Activated T-helper 17 cell treated with anti-CD3 and anti-CD28 coated beads, Interleukin-2, amount 50 U/mL, for 72 hours (primary cell): ENCODE results near the gene BCL6B. TPM values are rescaled to one million over a fixed set of nuclear protein-coding genes. Genes with fewer than 3 reads are reported as not detected.

Experiments
- ATAC-seq: fragments of 150-1000 bp; cut with Tn5 transposase; replicated peaks from 2 replicates; pipeline ENCODE4 v1.10.0; 2021; ENCODE audit warnings: mild to moderate bottlenecking, moderate library complexity
- H3K27ac Mint-ChIP-seq: one replicate; pipeline ENCODE4 v1.8.0; 2022; ENCODE audit warnings: mixed read lengths
- H3K27me3 Mint-ChIP-seq: one replicate; pipeline ENCODE4 v1.8.0; 2022; ENCODE audit warnings: mixed read lengths
- H3K36me3 Mint-ChIP-seq: one replicate; pipeline ENCODE4 v1.8.0; 2022; ENCODE audit warnings: low read depth, mild to moderate bottlenecking, mixed read lengths
- H3K4me1 Mint-ChIP-seq: one replicate; pipeline ENCODE4 v1.8.0; 2022; ENCODE audit warnings: mixed read lengths
- H3K4me3 Mint-ChIP-seq: one replicate; pipeline ENCODE4 v1.8.0; 2022; ENCODE audit warnings: mild to moderate bottlenecking, mixed read lengths
- H3K9me3 Mint-ChIP-seq: one replicate; pipeline ENCODE4 v1.8.0; 2022; ENCODE audit warnings: mixed read lengths
- total RNA-seq, 2 donors: library from RNA; stranded (reverse); gene quantifications; one replicate each; pipeline ENCODE4 v1.2.3, GENCODE V29; 2022

The BCL6B gene
- total RNA-seq, 2 donors from 2014 or later: 0.50 to 2.3 TPM

DNA sequence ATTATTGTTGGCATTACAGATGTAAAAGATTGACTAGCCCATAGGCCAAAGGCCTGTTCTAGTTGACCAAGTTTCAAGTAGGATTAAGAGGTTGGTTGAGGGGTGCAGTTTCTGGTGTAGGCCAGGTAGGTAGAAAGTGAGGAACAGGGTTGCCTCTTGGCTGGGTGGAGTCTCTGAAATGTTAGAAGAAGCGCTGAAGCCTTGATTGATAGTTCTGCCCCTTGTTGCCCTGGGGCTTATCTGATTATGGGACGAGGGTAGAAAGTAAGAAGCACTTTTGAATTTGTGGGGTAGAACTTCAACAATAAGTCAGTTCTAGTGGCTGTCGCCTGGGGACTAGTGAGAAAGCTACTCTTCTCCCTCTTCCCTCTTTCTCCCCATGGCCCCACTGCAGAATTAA lies 6.2 kb downstream of the BCL6B start:
- no peak for ATAC-seq
- H3K36me3 Mint-ChIP-seq: no peaks in the 10 kb centered on the region
- peaks cover 29% of the 10 kb centered on the region for H3K4me1 Mint-ChIP-seq
- H3K27ac Mint-ChIP-seq: peak overlapping the region; percentile 74
- no peaks in the 10 kb centered on the region for H3K27me3 Mint-ChIP-seq
- H3K9me3 Mint-ChIP-seq: no peaks in the 10 kb centered on the region
- H3K4me3 Mint-ChIP-seq: peak overlapping the region; percentile 65

DNA sequence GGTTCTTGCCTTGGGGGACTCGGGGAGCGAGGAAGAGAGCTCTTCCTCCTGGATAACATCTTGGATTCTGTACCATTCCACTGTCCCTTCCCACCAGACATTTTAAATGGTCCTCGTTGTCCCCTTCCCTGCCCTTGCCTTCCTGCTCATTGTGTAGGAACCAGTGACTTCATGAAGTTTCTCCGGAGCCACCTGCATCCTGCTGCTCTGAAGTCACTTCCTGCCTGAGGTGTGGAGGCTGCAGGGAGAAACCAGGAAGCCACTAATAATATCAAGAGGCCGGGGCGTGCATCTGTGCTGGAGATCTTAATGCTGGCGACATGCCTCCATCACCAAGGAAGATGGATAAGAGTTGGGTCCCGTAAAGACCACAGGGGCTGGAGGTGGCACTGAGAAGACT lies 6.8 kb downstream of the BCL6B start:
- Mint-ChIP-seq H3K9me3 (no peaks in the 10 kb centered on the region), H3K4me1 (peaks cover 32% of the 10 kb centered on the region), H3K27me3 (no peaks in the 10 kb centered on the region), H3K36me3 (no peaks in the 10 kb centered on the region), H3K4me3 (peak overlapping the region; percentile 65), H3K27ac (peak overlapping the region; percentile 74)
- ATAC-seq: peak; percentile 98

DNA sequence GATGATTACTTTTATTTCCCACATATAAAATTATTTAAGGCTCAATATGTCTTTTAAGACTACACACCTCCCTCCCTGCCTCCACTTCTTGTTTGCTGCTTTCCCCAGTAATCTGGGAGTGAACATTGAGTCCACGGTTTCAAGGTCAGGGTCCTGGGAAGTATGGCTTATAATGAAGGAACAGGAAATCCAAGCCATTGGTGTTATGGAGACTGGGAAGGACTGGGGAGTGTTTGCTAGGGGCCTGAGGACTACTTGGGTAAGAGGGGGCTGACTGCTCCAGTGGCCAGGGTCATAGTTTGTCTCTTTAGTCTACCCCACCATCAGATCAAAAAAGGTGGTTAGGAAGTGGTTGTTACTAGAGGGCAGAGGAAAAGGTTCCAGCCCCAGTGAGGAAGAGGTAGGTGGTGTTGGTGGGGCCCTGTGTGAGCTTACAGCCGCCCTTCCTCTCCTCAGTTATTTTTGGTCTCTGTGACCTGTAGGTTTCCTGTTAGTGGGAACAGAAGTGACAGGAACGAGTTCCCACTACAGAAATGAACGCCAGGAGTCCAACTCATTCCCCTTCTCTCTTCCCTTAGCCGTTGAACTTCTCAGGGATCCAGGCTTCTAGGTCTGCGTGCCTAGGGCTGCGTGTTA lies 12.2 kb downstream of the BCL6B start:
- Mint-ChIP-seq H3K27me3 (no peaks in the 10 kb centered on the region), H3K27ac (peak overlapping the region; percentile 99), H3K4me1 (peaks cover 19% of the 10 kb centered on the region), H3K36me3 (peaks cover 13% of the 10 kb centered on the region), H3K4me3 (peak overlapping the region; percentile 97), H3K9me3 (no peaks in the 10 kb centered on the region)
- peak; percentile 57 for ATAC-seq

DNA sequence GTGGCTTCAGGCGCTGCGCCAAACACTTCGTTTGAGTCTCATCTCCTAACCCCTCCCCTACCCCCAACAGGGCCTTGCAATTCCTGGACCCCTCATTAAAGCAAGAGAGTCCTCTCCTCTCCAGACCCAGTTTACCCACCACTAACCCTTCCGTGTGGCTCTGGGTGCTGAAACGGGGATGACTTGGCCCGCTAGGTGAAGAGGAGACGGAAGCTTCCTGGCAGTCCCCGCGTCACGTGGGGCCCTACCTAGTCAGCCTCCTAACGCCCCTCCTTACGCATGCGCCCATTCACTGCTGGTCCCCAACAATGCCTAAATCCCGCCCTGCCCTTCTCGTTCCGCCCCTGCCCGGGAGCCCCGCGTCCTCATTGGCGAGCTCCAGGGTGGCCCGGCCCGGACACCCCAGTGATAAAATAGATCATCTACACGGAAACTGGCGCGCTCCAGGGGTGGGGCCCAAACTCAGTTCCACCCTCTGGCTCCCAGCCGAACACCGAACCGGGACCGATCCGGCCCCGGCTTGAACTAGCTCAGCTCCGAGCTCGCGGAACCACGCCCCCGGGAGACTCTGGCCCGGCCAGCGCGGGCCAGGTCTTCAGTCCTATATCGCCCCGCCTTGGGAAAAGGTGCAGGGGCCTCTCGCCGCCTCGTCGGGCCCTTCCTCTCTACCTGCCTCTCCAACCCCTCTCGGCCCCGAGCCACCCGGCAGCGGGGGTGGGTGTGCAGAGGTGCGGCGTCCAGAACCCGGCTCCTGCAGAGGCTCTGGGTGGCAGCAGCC lies 12.9 kb downstream of the BCL6B start, which contains the start of gene SLC16A13:
Gene SLC16A13 (plus strand): TSS at position 425 of the 778 bp plus-strand sequence. CDS start 368 bp downstream, outside the sequence.
- Mint-ChIP-seq H3K4me3 (peak within 1 kb of the TSS; percentile 97), H3K27ac (peak within 1 kb of the TSS; percentile 99), H3K4me1 (peaks cover 14% of the 10 kb centered on the region), H3K36me3 (peaks cover 17% of the 10 kb centered on the region), H3K27me3 (no peaks in the 10 kb centered on the region), H3K9me3 (no peaks in the 10 kb centered on the region)
- peak; percentile 95 for ATAC-seq

DNA sequence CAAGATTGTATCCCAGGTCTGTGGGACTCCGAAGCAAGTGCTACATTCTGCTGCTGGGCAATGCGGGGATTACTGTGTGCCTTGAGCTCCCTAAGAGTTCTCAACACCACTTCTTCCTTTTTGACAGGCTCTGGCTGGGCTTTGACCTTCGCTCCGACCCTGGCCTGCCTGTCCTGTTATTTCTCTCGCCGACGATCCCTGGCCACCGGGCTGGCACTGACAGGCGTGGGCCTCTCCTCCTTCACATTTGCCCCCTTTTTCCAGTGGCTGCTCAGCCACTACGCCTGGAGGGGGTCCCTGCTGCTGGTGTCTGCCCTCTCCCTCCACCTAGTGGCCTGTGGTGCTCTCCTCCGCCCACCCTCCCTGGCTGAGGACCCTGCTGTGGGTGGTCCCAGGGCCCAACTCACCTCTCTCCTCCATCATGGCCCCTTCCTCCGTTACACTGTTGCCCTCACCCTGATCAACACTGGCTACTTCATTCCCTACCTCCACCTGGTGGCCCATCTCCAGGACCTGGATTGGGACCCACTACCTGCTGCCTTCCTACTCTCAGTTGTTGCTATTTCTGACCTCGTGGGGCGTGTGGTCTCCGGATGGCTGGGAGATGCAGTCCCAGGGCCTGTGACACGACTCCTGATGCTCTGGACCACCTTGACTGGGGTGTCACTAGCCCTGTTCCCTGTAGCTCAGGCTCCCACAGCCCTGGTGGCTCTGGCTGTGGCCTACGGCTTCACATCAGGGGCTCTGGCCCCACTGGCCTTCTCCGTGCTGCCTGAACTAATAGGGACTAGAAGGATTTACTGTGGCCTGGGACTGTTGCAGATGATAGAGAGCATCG lies 15.4 kb downstream of the BCL6B start:
- Mint-ChIP-seq H3K9me3 (no peaks in the 10 kb centered on the region), H3K27ac (peak overlapping the region; percentile 23), H3K27me3 (no peaks in the 10 kb centered on the region), H3K4me3 (peak overlapping the region; percentile 97), H3K4me1 (peaks cover 7% of the 10 kb centered on the region), H3K36me3 (peaks cover 24% of the 10 kb centered on the region)
- ATAC-seq: no peak

DNA sequence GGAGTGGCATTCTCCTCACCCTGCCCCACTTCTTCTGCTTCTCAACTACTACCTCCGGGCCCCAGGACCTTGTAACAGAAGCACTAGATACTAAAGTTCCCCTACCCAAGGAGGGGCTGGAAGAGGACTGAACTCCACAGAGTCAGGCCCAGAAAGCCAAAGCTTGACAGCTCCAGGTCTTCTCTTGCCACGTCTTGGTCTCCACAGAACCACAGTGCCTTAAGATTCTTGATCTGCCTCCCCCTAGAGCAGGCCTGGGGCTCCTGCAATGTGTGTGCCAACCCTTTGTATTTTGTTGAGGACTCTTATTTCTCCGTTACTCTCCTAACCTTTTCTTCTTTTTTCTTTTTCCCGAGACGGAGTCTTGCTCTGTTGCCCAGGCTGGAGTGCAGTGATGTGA lies 17.0 kb downstream of the BCL6B start:
- H3K27ac Mint-ChIP-seq: no peak overlapping the region
- H3K36me3 Mint-ChIP-seq: peaks cover 24% of the 10 kb centered on the region
- H3K4me1 Mint-ChIP-seq: peaks cover 4% of the 10 kb centered on the region
- H3K27me3 Mint-ChIP-seq: no peaks in the 10 kb centered on the region
- ATAC-seq: no peak
- H3K9me3 Mint-ChIP-seq: no peaks in the 10 kb centered on the region
- no peak overlapping the region for H3K4me3 Mint-ChIP-seq

DNA sequence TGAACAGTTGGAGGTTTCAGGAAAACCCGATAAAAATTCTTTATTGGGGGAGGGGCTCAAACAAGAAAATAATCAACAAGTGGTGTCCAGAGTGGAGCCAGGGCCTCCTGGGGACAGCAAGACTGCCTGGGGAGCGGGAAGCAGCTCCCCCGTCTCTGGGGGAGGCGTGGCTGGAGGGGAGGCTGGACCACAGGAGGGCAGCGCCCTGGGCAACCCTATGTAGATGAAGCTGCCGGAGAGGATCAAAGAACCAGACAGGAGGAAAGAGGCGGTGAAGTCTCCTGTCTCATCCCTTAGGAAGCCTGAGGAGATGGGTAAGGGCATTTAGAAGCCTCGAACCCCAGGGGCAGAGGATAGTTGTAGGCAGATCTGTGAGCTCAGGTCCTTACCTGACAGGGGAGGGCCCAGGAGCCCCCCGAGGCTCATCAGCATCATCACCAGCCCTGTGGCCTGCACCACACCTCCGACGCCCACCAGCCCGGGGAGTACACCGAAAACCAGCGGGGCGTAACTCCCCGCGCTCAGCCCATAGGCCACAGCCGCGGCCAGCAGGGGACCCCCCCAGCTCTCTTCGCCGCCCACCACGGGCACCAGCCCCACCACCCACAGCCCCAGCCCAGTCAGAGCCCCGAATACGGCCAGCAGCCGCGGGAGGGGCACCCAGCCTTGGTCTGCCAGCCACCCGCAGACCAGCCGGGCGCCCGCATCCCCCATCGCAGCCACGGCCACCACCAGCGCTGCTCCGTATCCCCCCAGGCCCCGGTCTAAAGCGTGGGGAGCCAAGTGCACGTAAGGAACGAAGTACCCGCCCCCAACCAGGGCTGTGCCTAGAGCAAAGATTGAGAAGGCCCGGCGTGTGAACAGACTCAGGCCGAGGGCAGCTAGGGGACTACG lies 19.0 kb downstream of the BCL6B start:
- no peak for ATAC-seq
- Mint-ChIP-seq H3K4me3 (peak overlapping the region; percentile 75), H3K27me3 (no peaks in the 10 kb centered on the region), H3K4me1 (peaks cover 11% of the 10 kb centered on the region), H3K27ac (peak overlapping the region; percentile 67), H3K36me3 (peaks cover 14% of the 10 kb centered on the region), H3K9me3 (no peaks in the 10 kb centered on the region)

DNA sequence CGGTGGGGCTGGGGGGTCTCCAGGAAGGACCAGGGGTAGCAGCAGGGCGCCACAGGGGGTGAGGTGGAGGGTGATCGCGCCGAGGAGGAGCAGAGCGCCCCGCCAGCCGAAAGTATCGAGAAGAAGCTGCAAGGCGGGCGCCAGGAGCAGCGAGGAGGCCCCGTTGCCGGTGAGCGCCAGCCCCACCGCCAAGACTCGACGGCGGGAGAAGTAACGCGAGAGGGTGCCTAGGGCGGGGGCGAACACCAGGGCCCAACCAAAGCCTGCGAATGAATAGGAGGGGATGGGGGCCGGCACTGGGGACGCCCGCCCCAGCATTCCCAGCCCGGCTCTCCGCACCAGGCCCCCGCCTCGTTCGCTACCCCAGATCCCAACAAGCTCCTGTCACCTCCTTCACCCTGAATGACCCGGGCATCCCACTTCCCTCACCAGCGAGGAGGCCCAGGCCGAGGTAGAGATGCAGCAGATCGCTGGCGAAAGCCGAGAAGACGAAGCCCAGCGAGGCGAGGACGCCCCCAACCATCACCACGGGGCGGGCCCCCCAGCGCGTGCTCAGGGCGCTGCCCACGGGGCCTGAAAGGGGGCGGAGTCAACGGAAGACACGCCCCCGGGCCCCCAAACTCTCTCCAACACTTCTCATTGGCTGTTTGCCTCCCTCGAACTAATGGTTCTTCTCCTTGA lies 19.8 kb downstream of the BCL6B start:
- Mint-ChIP-seq H3K27me3 (no peaks in the 10 kb centered on the region), H3K36me3 (peaks cover 21% of the 10 kb centered on the region), H3K4me3 (peak overlapping the region; percentile 75), H3K9me3 (no peaks in the 10 kb centered on the region), H3K27ac (peak overlapping the region; percentile 67), H3K4me1 (peaks cover 16% of the 10 kb centered on the region)
- peak; percentile 20 for ATAC-seq

DNA sequence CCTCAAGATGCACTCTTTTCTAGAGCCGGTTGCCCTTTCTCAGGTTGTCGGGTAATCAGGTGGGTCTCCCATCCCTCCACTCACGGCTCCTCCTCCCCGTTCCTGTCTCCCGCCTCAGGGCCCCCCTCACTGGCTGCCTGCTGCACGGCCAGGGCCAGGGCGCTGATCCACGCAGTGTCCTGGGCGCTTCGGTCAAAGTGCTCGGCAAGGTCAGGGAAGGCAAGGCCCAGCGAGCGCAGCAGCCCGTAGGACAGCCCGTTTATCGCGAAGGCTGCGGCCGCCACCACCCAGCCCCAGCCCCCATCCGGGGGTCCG lies 20.3 kb downstream of the BCL6B start:
- no peaks in the 10 kb centered on the region for H3K27me3 Mint-ChIP-seq
- H3K27ac Mint-ChIP-seq: no peak overlapping the region
- peaks cover 26% of the 10 kb centered on the region for H3K36me3 Mint-ChIP-seq
- no peak for ATAC-seq
- H3K4me1 Mint-ChIP-seq: peaks cover 18% of the 10 kb centered on the region
- peak overlapping the region; percentile 75 for H3K4me3 Mint-ChIP-seq
- no peaks in the 10 kb centered on the region for H3K9me3 Mint-ChIP-seq

DNA sequence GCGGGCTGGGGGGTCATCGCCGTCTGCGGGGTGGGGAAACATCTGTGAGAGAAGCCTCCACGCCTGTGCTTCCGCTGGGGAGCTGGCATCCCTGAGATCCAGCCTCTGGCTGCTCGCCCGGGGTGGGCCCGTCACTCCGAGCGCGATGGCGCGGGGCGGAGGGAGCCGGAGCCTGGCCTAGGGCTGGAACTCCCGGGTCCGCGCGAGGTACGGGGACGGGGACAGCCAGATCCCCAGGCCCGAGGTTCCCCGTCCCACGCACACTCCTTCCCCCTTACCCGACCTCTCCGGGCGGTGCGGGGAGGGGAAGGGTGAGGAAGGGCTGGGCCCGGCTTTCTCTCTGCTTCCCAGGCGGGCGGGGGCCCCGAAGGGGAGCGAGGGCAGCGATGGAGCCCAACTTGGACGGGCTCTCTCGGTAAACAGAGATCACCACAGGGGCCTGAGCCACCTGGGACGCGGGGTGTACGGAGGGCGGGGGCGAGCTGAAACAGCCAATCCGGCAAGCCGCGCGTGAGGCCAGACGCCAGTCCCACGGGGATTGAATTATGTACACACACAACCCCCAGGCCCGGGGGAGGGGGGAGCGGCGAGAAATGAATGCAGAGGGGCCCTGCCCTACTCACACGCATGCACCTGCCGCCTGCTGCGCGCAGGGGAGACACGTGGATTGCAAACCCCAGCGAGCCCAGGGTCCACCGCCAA lies 20.8 kb downstream of the BCL6B start, which contains the start of gene SLC16A11:
Gene SLC16A11 (minus strand): TSS at position 596 of the 702 bp plus-strand sequence. CDS start 579 bp downstream, at position 17.
- peaks cover 14% of the 10 kb centered on the region for H3K4me1 Mint-ChIP-seq
- H3K4me3 Mint-ChIP-seq: peak within 1 kb of the TSS; percentile 88
- no peaks in the 10 kb centered on the region for H3K27me3 Mint-ChIP-seq
- H3K27ac Mint-ChIP-seq: peak within 1 kb of the TSS; percentile 67
- peak; percentile 6 for ATAC-seq
- H3K36me3 Mint-ChIP-seq: peaks cover 26% of the 10 kb centered on the region
- H3K9me3 Mint-ChIP-seq: no peaks in the 10 kb centered on the region

DNA sequence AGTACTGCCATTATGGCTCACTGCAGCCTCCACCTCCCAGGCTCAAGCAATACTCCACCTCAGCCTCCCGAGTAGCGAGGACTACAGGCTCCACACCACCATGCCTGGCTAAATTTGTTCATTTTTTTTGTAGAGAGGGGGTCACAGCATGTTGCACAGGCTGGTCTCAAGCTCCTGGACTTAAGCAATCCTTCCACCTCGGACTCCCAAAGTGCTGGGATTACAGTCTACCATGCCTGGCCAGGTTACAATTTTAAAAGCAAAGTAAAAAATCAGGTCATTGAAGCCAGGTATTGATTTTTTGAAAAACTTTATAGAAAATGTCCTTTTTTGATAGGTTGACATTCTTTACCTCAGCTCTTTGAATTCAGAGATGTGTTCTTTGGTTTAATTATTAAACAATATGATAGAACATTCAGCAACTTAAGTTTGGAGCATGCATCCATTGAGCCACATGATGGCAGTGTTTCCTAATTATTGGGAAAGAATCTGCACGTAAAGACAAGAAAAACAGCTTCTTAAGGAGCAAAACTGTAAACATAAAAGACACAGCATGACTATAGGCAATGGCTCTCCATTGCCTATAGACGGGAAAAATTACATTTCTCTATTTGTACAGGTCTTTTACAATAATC lies 22.8 kb downstream of the BCL6B start:
- peaks cover 24% of the 10 kb centered on the region for H3K4me1 Mint-ChIP-seq
- no peaks in the 10 kb centered on the region for H3K27me3 Mint-ChIP-seq
- peak; percentile 7 for ATAC-seq

DNA sequence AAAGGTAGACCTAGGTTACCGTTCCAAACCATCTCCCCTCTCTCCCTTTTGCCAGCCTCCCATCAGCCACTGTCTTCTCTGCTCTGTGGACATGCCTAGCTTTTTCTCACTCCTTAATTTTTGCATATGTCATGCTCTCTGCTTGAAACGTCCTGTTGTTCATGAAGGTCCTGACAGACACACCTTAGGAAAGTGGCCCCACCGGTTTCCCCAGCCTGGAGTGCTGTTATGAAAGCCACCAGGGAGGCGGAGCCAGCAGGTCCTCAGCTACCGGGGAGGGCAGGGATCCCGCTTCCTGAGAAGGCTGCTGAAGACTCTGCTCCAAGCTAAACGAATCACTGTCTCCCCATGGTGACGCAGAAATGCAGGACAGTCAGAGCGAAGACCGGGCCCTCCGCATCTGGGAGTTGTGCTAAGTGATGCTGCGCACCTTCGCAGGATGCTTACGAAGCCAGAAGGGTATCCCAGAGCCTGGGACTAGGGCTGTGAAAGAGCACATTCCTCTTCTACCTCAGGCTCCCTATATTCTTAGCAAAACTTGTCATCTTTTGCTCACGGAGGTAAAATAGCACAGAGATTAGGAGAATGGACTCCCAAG lies 23.4 kb downstream of the BCL6B start:
- peaks cover 24% of the 10 kb centered on the region for H3K4me1 Mint-ChIP-seq
- peak overlapping the region; percentile 88 for H3K4me3 Mint-ChIP-seq
- peak overlapping the region; percentile 98 for H3K27ac Mint-ChIP-seq
- no peaks in the 10 kb centered on the region for H3K27me3 Mint-ChIP-seq
- peak; percentile 45 for ATAC-seq
- peaks cover 21% of the 10 kb centered on the region for H3K36me3 Mint-ChIP-seq
- no peaks in the 10 kb centered on the region for H3K9me3 Mint-ChIP-seq

More for the DNA sequence above, 22.8 kb downstream of the BCL6B start:
- Mint-ChIP-seq H3K9me3 (no peaks in the 10 kb centered on the region), H3K4me3 (peak overlapping the region; percentile 88), H3K27ac (peak overlapping the region; percentile 98), H3K36me3 (peaks cover 24% of the 10 kb centered on the region)
